Gastrocnemius medialis (tissue), 4 donors: ENCODE data around the gene AMHR2. TPM values are rescaled to one million over a fixed set of nuclear protein-coding genes. Genes with fewer than 3 reads are reported as not detected.
"Not testable (repeated sequence)": the region's sequence is repeated elsewhere in the genome, so short reads cannot be mapped to it uniquely, and the experiment has no call there.

Experiments
- ATAC-seq, 2 donors: fragments of 150-250 bp; one replicate each; pipeline ENCODE4 v1.9.1; 2016
- DNase-seq, 2 donors: peaks; one replicate each; pipeline ENCODE4 v3.0.0-alpha.2; 2019
- H3K27ac ChIP-seq, 4 donors: fragments of 200-600 bp; sonication (generic); 1 replicate in 1 of 4; 2 replicates in 3 of 4; pipeline ENCODE4 v1.5.1; 2016 to 2018; ENCODE audit warnings: mild to moderate bottlenecking in 2 of 4, moderate library complexity in 1 of 4
- H3K27me3 ChIP-seq, 3 donors: fragments of 200-600 bp; sonication (generic) in 2 of 3; 1 replicate in 1 of 3; 2 replicates in 2 of 3; pipeline versions ENCODE4 v1.5.1 to v1.6.0; 2016 to 2019; ENCODE audit warnings: mild to moderate bottlenecking in 1 of 3, moderate library complexity in 1 of 3
- H3K36me3 ChIP-seq, 2 donors: fragments of 200-600 bp; sonication (generic) in 1 of 2; one replicate each; pipeline ENCODE4 v1.5.1; 2017 to 2018
- H3K4me1 ChIP-seq, 2 donors: fragments of 200-600 bp; sonication (generic) in 1 of 2; one replicate each; pipeline ENCODE4 v1.5.1; 2016 to 2017; ENCODE audit warnings: mild to moderate bottlenecking in 2 of 2
- H3K4me3 ChIP-seq, 4 donors: fragments of 200-600 bp; sonication (generic) in 3 of 4; 1 replicate in 1 of 4; 2 replicates in 3 of 4; pipeline ENCODE4 v1.5.1; 2016 to 2019; ENCODE audit warnings: mild to moderate bottlenecking in 2 of 4
- H3K9me3 ChIP-seq, 3 donors: fragments of 200-600 bp; sonication (generic) in 2 of 3; 1 replicate in 1 of 3; 2 replicates in 2 of 3; pipeline ENCODE4 v1.5.1; 2016 to 2019
- POLR2A ChIP-seq, 2 donors: fragments of 450-650 bp; IDR thresholded peaks; one replicate each; pipeline ENCODE4 v1.6.1; 2017; ENCODE audit warnings: antibody characterized with exemption in 2 of 2, mild to moderate bottlenecking in 2 of 2, moderate library complexity in 2 of 2
- in situ Hi-C, 4 donors: fragments of 200-750 bp; cut with MboI; loops; one replicate each; pipeline versions ENCODE4 v1.15.0 to v1.8.0; 2017; ENCODE audit warnings: low sequenced_read_pairs in 4 of 4
- intact Hi-C: fragments of 100-400 bp; cut with DNase I; formaldehyde crosslinking; loops from one replicate; pipeline ENCODE4 v1.15.1; 2023; ENCODE audit warnings: low total_unique reads
- total RNA-seq, 4 donors: library from RNA; depleted of rRNA; stranded (reverse); fragments of >200 nt; gene quantifications; one replicate each; pipeline versions ENCODE4 v1.1.0 to v1.2.3, GENCODE V29; 2016
- TF ChIP-seq, protein P1 (sequence below), 5 experiments: fragments of 450-650 bp in 3 of 5; fragments of 200-600 bp in 2 of 5; sonication (generic) in 2 of 5; IDR thresholded peaks in 4 of 5; conservative IDR thresholded peaks in 1 of 5; 1 replicate in 4 of 5; 2 replicates in 1 of 5; pipeline ENCODE4 v1.5.1; 2016 to 2019; ENCODE audit warnings: antibody characterized with exemption in 5 of 5, mild to moderate bottlenecking in 3 of 5, moderate library complexity in 3 of 5

AMHR2 gene
- total RNA-seq, 4 donors from 2014 or later: 1.0 to 1.4 TPM; not detected in 2

DNA sequence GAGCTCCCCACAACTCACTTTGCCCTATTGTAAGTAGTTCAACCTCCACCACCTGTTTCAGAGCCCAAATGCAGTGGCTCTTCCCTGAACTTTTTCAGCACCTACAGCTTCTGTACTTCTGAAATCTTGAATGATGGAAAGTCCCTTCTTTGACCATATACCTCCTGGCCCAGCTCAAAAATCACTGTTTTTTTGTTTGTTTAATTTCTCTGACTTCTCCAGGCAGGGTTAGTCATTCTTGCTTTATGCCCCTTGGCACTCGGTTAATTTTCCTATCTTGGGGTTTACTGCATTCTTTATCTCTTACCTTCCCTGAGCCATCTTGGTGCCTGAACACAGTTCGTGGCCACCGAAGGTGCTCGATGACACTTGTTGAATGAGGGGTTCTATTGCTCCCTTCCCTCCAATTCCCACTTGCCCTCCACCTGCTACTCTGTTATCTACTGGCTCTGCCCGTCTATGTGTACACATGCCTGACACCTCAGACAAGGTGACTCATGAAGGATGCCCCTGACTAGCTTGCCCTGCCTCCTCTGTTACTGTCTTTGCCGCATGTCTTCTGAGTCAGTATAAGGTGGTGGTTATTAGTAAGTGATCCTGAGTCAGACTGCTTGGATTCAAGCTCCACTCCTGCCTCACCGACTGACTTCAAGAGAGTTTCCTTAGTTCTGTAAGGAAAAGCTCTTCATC, 4.4 kb downstream of the AMHR2 start:
- DNase-seq (no peak), ATAC-seq (no peak)
- TF ChIP-seq, protein P1, sequence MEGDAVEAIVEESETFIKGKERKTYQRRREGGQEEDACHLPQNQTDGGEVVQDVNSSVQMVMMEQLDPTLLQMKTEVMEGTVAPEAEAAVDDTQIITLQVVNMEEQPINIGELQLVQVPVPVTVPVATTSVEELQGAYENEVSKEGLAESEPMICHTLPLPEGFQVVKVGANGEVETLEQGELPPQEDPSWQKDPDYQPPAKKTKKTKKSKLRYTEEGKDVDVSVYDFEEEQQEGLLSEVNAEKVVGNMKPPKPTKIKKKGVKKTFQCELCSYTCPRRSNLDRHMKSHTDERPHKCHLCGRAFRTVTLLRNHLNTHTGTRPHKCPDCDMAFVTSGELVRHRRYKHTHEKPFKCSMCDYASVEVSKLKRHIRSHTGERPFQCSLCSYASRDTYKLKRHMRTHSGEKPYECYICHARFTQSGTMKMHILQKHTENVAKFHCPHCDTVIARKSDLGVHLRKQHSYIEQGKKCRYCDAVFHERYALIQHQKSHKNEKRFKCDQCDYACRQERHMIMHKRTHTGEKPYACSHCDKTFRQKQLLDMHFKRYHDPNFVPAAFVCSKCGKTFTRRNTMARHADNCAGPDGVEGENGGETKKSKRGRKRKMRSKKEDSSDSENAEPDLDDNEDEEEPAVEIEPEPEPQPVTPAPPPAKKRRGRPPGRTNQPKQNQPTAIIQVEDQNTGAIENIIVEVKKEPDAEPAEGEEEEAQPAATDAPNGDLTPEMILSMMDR (IDR thresholded peaks at IDR 0.05 in 4 of 5, conservative IDR thresholded peaks at IDR 0.05 in 1 of 5): no peak
- no peak for TF ChIP-seq POLR2A (IDR thresholded peaks at IDR 0.05)
- in situ Hi-C loops: no loop called here
- H3K27ac ChIP-seq: peak overlapping the region in 3 of 4 donors; percentile 58 to 67 (median 62)
- no peak overlapping the region for H3K4me3 ChIP-seq
- intact Hi-C loops: no loop called here
- no peaks in the 10 kb centered on the region for H3K9me3 ChIP-seq
- H3K27me3 ChIP-seq: no peaks in the 10 kb centered on the region
- H3K36me3 ChIP-seq: no peaks in the 10 kb centered on the region
- peaks cover 2 to 8% of the 10 kb centered on the region in 2 donors for H3K4me1 ChIP-seq

DNA sequence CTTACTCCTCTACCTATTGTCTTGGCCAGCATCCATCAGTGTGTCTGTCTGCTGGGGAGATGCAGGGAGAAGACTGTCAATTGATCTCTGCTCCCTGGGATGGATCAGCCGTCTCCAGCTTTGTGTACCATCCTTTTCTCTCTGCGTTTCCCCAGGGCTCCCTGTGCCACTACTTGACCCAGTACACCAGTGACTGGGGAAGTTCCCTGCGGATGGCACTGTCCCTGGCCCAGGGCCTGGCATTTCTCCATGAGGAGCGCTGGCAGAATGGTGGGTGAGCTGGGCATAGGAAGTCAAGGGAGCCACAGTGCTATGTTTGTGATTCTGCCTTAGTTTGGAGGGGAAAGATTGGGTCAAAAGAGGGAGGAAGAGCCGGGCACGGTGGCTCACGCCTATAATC, 5.1 kb downstream of the AMHR2 start:
- Histone ChIP-seq H3K4me3 (no peak overlapping the region), H3K9me3 (no peaks in the 10 kb centered on the region), H3K36me3 (no peaks in the 10 kb centered on the region), H3K27ac (no peak overlapping the region), H3K4me1 (peaks cover 2 to 8% of the 10 kb centered on the region in 2 donors), H3K27me3 (no peaks in the 10 kb centered on the region)
- TF ChIP-seq, protein P1 (IDR thresholded peaks at IDR 0.05 in 4 of 5, conservative IDR thresholded peaks at IDR 0.05 in 1 of 5): no peak
- TF ChIP-seq POLR2A (IDR thresholded peaks at IDR 0.05): no peak
- ATAC-seq (no peak), DNase-seq (no peak)
- intact Hi-C loops (no loop called here), in situ Hi-C loops (no loop called here)

- no peak for DNase-seq
- Histone ChIP-seq H3K9me3 (no peaks in the 10 kb centered on the region), H3K27ac (no peak overlapping the region), H3K27me3 (no peaks in the 10 kb centered on the region), H3K4me3 (no peak overlapping the region), H3K4me1 (peaks cover 2 to 8% of the 10 kb centered on the region in 2 donors), H3K36me3 (no peaks in the 10 kb centered on the region)
- TF ChIP-seq POLR2A (IDR thresholded peaks at IDR 0.05): no peak
- TF ChIP-seq, protein P1 (IDR thresholded peaks at IDR 0.05 in 4 of 5, conservative IDR thresholded peaks at IDR 0.05 in 1 of 5): no peak
- no peak for ATAC-seq
- in situ Hi-C loops: no loop called here
- intact Hi-C loops: no loop called here
Measured at GRCh38 chr12:53430116-53430515, 6.5 kb downstream of the AMHR2 start.

GRCh38 chr12:53431187-53431586, 7.5 kb downstream of the AMHR2 start:
- Histone ChIP-seq H3K27me3 (no peaks in the 10 kb centered on the region), H3K9me3 (no peaks in the 10 kb centered on the region), H3K27ac (no peak overlapping the region), H3K4me3 (no peak overlapping the region), H3K36me3 (no peaks in the 10 kb centered on the region), H3K4me1 (peaks cover 2 to 8% of the 10 kb centered on the region in 2 donors)
- no peak for ATAC-seq
- no peak for TF ChIP-seq POLR2A (IDR thresholded peaks at IDR 0.05)
- TF ChIP-seq, protein P1 (IDR thresholded peaks at IDR 0.05 in 4 of 5, conservative IDR thresholded peaks at IDR 0.05 in 1 of 5): no peak
- in situ Hi-C loops: no loop called here
- intact Hi-C loops: no loop called here
- no peak for DNase-seq

DNA sequence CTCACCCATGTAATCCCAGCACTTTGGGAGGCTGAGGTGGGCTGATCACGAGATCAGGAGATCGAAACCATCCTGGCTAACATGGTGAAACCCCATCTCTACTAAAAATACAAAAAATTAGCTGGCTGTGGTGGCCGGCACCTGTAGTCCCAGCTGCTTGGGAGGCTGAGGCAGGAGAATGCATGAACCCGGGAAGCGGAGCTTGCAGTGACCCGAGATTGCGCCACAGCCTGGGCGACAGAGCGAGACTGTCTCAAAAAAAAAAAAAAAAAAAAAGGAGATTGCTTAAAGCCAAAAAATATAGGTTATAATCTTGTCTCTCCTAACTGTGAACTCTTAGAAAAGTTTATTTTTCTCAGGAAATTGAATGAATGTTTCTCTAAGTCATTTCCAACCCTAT, 11.7 kb downstream of the AMHR2 start:
- H3K4me1 ChIP-seq, H3K36me3 ChIP-seq, H3K27me3 ChIP-seq, in situ Hi-C loops, H3K27ac ChIP-seq, ATAC-seq, H3K4me3 ChIP-seq, intact Hi-C loops, H3K9me3 ChIP-seq, DNase-seq: not testable (repeated sequence)

DNA sequence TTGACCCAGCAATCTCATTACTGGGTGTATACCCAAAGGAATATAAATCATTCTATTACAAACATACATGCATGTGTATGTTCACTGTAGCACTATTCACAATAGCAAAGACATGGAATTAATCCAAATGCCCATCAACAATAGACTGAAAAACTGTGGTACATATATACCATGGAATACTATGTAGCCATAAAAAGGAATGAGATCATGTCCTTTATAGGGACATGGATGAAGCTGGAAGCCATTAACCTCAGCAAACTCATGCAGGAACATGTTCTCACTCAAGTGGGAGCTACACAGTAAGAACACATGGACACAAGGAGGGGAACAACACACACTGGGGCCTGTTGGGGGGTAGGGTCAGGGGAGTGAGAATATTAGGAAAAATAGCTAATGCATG, 15.9 kb downstream of the AMHR2 start:
- DNase-seq, H3K4me3 ChIP-seq, in situ Hi-C loops, H3K9me3 ChIP-seq, H3K27ac ChIP-seq, ATAC-seq, H3K27me3 ChIP-seq, H3K36me3 ChIP-seq, intact Hi-C loops: not testable (repeated sequence)
- peaks cover 12 to 13% of the 10 kb centered on the region in 2 donors for H3K4me1 ChIP-seq
